Esophagus muscularis mucosa (tissue), 4 donors: ENCODE measurements around the gene RGPD4. TPM values are rescaled to one million over a fixed set of nuclear protein-coding genes. Genes with fewer than 3 reads are reported as not detected.

ENCODE experiments used
- DNase-seq: peaks from one replicate; pipeline ENCODE4 v3.0.0-alpha.2; 2017; ENCODE audit errors: extremely low spot score
- H3K27ac ChIP-seq, 4 donors: fragments of 200-600 bp; sonication (generic); replicated peaks in 1 of 4; 1 replicate in 3 of 4; 2 replicates in 1 of 4; pipeline ENCODE4 v1.5.1; 2016 to 2019; ENCODE audit warnings: mild to moderate bottlenecking in 1 of 4
- H3K27me3 ChIP-seq, 4 donors: fragments of 200-600 bp; sonication (generic); one replicate each; pipeline versions ENCODE4 v1.5.1 to v1.6.0; 2016 to 2019
- H3K36me3 ChIP-seq, 4 donors: fragments of 200-600 bp; sonication (generic); one replicate each; pipeline ENCODE4 v1.5.1; 2016 to 2019
- H3K4me1 ChIP-seq, 4 donors: fragments of 200-600 bp; sonication (generic); one replicate each; pipeline ENCODE4 v1.5.1; 2016 to 2019
- H3K4me3 ChIP-seq, 4 donors: fragments of 200-600 bp; sonication (generic); 1 replicate in 2 of 4; 2 replicates in 2 of 4; pipeline ENCODE4 v1.5.1; 2016 to 2019; ENCODE audit warnings: mild to moderate bottlenecking in 4 of 4, moderate library complexity in 1 of 4
- H3K9me3 ChIP-seq, 4 donors: fragments of 200-600 bp; sonication (generic); 1 replicate in 3 of 4; 2 replicates in 1 of 4; pipeline ENCODE4 v1.5.1; 2016 to 2019
- CTCF ChIP-seq, 3 experiments: fragments of 200-600 bp in 2 of 3; fragments of 450-650 bp in 1 of 3; sonication (generic) in 2 of 3; IDR thresholded peaks; one replicate each; pipeline ENCODE4 v1.5.1; 2017 to 2019; ENCODE audit warnings: antibody characterized with exemption in 3 of 3, mild to moderate bottlenecking in 2 of 3, moderate library complexity in 1 of 3
- EP300 ChIP-seq: sonication (generic); formaldehyde crosslinking; IDR thresholded peaks from one replicate; pipeline ENCODE4 v1.6.1; 2017; ENCODE audit warnings: antibody characterized with exemption
- POLR2A ChIP-seq: fragments of 450-650 bp; IDR thresholded peaks from one replicate; pipeline ENCODE4 v1.6.1; 2017; ENCODE audit warnings: antibody characterized with exemption, moderate library complexity, mild to moderate bottlenecking, low read depth
- POLR2AphosphoS5 ChIP-seq, 2 donors: sonication (generic); formaldehyde crosslinking; IDR thresholded peaks; one replicate each; pipeline ENCODE4 v1.6.1; 2017; ENCODE audit warnings: antibody characterized with exemption in 2 of 2
- WGBS: methylation state at CpG from one replicate; pipeline ENCODE4 v1.1.5; 2018; 5-methylcytosine and 5-hydroxymethylcytosine counted together
- intact Hi-C: fragments of 100-400 bp; cut with DNase I; formaldehyde crosslinking; loops from one replicate; pipeline ENCODE4 v1.15.1; 2023
- total RNA-seq, 4 donors: library from RNA; depleted of rRNA; stranded (reverse); fragments of >200 nt; gene quantifications; one replicate each; pipeline versions ENCODE4 v1.1.0 to v1.2.1, GENCODE V29; 2016

RGPD4 gene
- total RNA-seq, 4 donors from 2014 or later, result not detected

- no peak overlapping the region for H3K4me3 ChIP-seq
Observed at GRCh38 chr2:107927034-107927534, 100.4 kb downstream of the RGPD4 start.

GRCh38 chr2:107931412-107931811 is 104.7 kb downstream of the RGPD4 start:
- Histone ChIP-seq H3K4me1 (no peaks in the 10 kb centered on the region), H3K27ac (no peak overlapping the region), H3K27me3 (no peaks in the 10 kb centered on the region), H3K4me3 (no peak overlapping the region), H3K36me3 (no peaks in the 10 kb centered on the region), H3K9me3 (no peaks in the 10 kb centered on the region)
- DNase-seq, result no peak
- TF ChIP-seq CTCF (IDR thresholded peaks at IDR 0.05), result no peak
- TF ChIP-seq POLR2A, result no peak
- no peak for TF ChIP-seq POLR2AphosphoS5 (IDR thresholded peaks at IDR 0.05)
- TF ChIP-seq EP300, result no peak
- intact Hi-C loops, result no loop called here
- WGBS, result 81% methylated on average over 3 of the region's 3 CpGs

More at GRCh38 chr2:107927034-107927534, 100.4 kb downstream of the RGPD4 start:
- Histone ChIP-seq H3K4me1 (no peaks in the 10 kb centered on the region), H3K9me3 (no peaks in the 10 kb centered on the region), H3K27me3 (no peaks in the 10 kb centered on the region), H3K27ac (no peak overlapping the region), H3K36me3 (no peaks in the 10 kb centered on the region)
- no peak for DNase-seq
- no peak for TF ChIP-seq POLR2A
- no peak for TF ChIP-seq CTCF (IDR thresholded peaks at IDR 0.05)
- TF ChIP-seq EP300, result no peak
- TF ChIP-seq POLR2AphosphoS5 (IDR thresholded peaks at IDR 0.05), result no peak
- intact Hi-C loops, result no loop called here
- 59% methylated on average over 3 of the region's 3 CpGs for WGBS

GRCh38 chr2:107932488-107932887 is 105.8 kb downstream of the RGPD4 start:
- no peak for DNase-seq
- H3K27me3 ChIP-seq, result no peaks in the 10 kb centered on the region
- H3K9me3 ChIP-seq, result no peaks in the 10 kb centered on the region
- TF ChIP-seq EP300, result no peak
- no peak for TF ChIP-seq POLR2A
- TF ChIP-seq POLR2AphosphoS5 (IDR thresholded peaks at IDR 0.05), result no peak
- TF ChIP-seq CTCF (IDR thresholded peaks at IDR 0.05), result no peak
- no peak overlapping the region for H3K4me3 ChIP-seq
- no peaks in the 10 kb centered on the region for H3K4me1 ChIP-seq
- intact Hi-C loops, result no loop called here
- 50% methylated on average over 2 of the region's 2 CpGs for WGBS
- H3K36me3 ChIP-seq, result no peaks in the 10 kb centered on the region
- H3K27ac ChIP-seq, result no peak overlapping the region

GRCh38 chr2:107932979-107933378 is 106.3 kb downstream of the RGPD4 start:
- 34% methylated on average over 3 of the region's 3 CpGs for WGBS
- TF ChIP-seq CTCF (IDR thresholded peaks at IDR 0.05) (peak in 1 of 3 experiments; percentile 34), POLR2A (no peak), EP300 (no peak), POLR2AphosphoS5 (IDR thresholded peaks at IDR 0.05) (no peak)
- Histone ChIP-seq H3K4me1 (no peaks in the 10 kb centered on the region), H3K36me3 (no peaks in the 10 kb centered on the region), H3K4me3 (no peak overlapping the region), H3K27me3 (no peaks in the 10 kb centered on the region), H3K9me3 (no peaks in the 10 kb centered on the region), H3K27ac (no peak overlapping the region)
- no peak for DNase-seq
- intact Hi-C loops, result no loop called here
